NCI-H345 treated with DMSO at 0.1 percent for 48 hours (cell line): ENCODE measurements around the gene IGFLR1.
"Not testable (repeated sequence)": the region's sequence is repeated elsewhere in the genome, so short reads cannot be mapped to it uniquely, and the experiment has no call there.

Experiments
- DNase-seq: peaks from one replicate; lab custom pipeline; 2025; ENCODE audit not compliant: unreplicated experiment; lab: John Stamatoyannopoulos, UW

IGFLR1 gene

DNA sequence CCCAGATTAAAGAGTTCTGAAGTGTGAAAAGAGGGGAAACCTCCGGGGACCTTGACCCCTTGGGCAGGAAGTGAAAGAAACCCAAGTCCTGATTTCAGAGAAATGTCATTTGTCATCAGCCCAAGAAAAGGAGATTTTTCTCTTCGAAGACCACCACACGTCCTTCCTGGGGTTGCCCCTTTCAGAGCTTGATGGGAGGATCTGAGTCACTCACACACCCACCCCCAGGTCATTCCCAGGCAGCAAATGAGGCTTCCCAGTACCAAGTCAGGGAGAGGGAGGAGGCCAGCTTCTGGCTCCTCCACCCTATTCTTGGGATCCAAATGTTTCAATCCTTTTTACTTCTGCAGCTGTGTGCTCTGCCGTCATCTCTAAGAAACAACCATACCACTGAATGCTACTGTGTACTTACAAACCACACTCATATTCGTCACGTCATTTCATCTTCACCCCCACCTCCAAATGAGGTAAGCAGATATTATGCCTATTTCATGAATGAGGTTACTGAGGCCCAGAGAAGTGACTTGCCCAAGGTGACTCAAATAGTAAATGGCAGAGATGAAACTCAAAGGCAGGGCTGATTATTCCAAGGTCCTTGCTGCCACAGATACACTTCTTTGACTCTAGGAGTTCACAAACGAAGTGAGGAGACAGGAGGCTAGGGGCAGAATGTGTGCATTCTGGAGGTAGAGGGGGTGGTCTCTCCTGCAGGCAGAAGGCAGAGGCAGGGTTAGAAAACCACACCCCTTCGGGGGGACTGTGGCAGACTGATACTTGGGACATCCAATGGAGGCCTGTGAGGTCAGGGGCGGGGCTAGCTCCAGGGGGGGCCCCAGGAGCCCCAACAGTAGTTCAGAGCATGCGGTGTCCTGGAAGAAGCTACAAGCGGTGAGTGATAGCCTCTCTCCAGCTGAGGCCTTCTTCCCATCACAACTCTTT is 29.4 kb downstream of the IGFLR1 start:
- no peak for DNase-seq

DNA sequence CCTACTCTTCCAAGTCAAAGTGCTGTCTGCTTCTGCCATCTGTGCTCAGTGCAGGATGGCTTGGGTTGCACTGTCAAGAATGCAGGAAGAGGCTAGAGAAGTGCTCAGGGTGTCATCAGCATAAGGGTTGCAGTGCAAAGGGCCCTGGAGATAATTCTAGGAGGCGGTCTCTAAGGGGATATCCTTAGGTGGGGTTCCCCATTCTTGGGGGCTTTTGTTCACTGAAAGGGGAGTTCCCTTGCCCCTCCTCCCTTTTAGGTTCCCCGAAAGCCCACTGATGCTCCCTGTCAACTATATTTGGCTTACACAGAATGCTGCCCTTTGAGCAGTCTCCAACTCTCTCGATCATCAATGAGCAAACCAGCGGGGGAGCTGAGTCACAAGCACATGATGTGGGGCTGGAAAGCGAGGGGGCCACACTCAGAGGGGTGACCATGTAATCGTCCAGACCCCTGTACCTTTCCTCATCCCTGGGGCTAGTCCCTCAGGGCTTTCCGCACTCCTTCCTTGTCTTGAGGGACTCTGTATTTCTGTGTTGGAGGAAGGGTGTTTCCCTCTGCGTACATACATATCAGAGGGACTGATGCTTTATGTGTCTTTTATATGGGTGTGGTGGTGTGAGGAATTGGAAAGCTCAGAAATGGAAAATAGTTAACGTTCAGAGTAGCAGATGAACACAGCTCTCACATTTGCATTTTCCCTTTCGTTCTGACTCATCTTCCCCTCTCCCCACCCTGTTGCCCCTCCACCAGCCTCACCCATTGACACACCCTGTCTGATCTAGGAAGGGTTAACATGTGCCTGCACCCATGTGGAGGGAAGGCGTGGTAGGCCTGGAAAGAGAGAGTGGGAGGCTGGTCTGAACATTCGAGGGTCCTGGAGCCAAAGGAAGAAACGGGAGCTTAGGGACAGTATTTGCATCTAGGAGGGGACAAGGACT is 31.2 kb downstream of the IGFLR1 start:
- DNase-seq: no peak

DNA sequence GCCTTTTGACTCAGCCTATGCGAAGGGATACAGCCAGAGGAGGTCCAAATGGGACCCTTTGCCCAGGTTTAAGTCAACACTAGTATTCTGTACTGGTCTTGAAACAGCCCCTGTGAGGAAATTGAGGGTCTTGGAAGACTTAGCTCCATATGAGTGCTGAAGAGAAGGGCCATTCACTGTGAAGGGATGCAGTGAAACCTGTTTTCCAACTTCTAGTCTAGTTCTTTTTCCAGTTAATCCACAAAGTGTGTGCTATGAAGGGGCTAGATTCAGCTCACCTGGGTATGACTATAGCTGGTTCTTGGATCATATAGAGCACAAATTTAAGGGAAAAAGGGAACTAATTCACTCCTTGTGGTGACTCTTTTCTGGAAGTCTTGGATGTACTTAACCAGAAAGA is 33.9 kb downstream of the IGFLR1 start:
- DNase-seq: no peak

DNA sequence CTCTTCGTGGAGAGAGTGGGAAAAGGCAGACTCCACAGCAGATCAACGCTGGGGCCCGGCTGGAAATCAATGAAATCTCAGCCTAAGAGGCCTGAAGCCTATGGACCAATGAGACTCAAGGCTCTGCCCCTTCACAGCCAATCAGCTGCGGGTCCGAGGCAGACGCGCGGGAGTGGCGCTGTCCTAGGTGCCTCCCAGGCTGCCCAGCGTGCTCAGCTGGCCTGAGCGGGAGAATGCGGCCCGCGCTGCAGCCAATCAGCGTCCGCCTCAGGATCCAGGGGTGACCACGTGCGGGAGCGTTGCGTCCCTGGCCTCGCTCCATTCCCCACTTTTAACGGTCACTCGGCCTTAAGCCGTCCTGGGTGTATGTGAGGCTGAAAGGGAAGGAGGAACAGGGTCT is 38.0 kb downstream of the IGFLR1 start, which contains the start of gene ZBTB32:
Gene ZBTB32, plus strand, starts transcription at position 341 of the 400 bp plus-strand sequence. CDS start 10,069 bp downstream, outside the sequence.
- DNase-seq: no peak

DNA sequence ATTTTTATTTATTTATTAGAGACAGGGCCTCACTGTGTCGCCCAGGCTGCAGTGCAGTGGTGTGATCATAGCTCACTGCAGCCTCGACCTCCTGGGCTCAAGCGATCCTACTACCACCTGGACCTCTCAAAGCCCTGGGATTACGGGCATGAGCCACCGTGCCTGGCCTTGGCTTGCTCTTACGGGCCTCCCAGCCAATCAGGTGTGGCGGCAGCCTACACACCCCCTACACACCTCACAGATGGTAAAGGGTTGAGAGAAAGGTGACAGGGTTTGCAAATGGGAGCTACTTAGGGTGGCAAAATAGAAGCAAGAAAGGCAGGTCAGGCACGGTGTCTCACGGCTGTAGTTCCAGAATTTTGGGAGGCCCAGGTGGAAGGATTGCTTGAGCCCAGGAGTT is 38.9 kb downstream of the IGFLR1 start:
- DNase-seq: no peak

DNA sequence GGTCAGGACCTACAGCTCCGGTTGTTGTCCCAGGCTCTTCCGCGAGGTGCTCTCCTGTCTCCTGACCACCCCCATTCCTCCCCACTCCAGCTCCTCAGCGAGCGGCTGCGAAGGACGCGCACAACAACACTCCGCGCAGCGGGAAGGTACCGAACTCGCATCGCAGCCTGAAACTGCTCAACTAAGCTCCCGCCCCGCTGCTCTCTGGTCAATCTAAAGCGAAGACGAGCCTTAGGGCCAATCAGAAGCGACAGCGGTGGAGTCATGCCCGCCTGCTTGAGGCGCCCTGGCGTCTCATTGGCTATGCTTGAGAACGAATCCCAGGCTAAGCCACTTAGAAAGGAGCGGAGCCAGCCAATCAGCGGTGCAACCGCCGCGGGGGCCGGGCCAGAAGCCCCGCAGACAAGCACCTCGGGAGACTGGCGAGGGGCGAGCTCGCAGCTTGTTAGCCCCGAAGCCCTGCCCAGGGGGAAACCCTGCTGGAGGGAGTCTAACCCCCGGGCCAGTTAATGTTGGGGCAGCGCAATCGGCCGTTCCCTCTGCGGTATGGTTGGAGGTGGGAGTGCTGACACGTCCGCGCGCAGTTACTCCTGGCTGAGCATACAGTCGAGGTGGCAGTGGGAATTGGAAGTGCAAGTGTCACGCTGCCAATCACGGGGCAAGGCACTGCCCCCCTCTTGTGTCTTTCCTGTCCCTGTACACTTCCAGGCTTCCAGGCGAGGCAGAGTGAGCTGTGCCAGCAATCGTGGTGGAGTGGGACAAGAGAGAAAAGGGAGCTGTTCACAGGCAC is 39.8 kb downstream of the IGFLR1 start:
- DNase-seq: peak; percentile 100

DNA sequence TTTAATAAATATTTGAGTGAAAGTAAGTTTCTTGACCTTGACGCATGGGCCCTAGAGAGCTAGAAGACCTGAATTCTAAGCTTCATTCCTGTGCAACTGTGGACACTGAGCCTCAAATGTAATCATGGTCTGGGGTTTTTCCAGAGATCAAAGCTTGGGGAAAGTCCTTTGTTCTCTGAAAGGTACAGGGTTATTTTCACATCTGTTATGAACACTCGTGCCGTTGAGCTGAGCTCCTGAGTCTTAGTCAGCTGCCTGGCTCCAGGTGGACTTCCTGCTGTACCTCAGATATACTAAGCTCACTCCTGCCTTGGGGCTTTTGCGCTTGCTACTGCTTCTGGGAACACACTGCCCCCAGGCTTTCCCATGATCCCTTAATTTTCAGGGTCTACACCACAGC is 45.4 kb downstream of the IGFLR1 start:
- no peak for DNase-seq

DNA sequence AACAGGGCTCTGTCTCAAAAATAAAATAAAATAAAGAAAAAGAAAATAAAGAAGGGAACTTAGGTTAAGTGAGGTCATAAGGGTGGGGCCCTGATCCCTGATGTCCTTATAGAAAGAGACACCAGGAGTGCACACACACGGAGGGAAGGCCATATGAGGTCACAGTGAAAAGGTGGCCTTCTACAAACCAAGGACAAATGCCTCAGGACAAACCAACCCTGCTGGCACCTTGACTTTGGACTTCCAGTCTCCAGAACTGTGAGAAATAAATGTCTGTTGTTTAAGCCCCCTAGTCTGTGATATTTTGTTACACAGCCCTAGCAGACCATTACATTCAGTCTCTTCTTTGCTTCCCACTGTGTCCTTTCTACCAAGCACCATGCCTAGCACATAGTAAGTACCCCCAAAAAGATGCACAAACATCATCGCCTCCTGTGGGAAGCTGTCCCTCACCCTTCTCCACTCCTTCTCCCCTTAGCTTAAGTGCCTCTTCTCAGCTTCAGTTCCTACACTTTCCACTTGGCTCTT is 46.3 kb downstream of the IGFLR1 start:
- no peak for DNase-seq

DNA sequence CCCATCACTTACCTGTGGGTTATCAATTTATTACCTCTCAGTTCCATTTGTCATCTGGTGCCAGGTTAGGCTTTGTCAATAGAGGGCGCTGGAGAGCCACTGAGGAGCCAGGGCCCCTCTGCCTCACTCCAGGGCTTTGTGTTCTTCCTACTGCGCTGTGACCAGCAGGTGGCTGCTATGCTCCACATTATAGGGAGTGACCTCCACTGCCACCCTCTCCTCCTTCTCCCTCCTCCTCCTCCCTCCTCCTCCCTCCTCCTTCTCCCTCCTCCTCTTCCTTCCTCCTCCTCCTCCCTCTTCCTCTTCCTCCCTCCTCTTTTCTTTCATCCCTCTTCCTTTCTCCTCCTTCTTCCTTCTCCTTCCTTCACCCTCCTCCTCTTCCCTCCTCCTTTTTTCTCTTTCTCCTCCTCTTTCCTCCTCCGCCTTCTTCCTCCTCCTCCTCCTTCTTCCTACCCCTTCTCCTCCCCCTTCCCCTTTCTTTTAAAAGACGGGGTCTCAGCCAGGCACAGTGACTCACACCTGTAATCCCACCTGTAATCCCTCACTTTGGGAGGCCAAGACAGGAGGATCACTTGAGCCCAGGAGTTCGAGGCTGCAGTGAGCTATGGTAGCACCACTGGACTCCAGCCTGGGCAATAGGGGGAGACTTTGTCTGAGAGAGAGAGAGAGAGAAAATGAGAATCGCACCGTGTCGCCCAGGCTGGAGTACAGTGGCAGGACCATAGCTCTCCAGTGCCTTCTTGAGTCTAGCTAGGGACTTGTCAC is 48.2 kb downstream of the IGFLR1 start:
- DNase-seq: peak; percentile 96

DNA sequence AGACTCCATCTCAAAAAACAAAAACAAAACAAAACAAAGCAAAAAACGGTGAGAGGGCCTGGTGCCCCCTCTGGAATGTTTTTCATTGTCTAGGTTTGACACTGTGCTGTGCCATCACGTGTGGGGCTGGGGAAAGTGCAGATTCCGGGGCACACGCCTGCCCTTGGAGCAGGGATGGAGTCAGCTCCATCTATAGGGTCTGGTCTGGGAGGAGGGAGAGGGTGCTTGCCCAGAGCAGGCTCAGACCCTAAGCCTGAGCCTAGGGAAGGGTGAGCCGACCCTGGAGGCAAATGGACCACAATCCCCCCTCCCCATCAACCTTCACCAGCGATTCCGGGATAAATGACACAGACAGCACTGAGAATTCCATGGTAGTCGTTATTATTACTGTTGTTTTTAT is 48.8 kb downstream of the IGFLR1 start:
- DNase-seq: no peak

DNA sequence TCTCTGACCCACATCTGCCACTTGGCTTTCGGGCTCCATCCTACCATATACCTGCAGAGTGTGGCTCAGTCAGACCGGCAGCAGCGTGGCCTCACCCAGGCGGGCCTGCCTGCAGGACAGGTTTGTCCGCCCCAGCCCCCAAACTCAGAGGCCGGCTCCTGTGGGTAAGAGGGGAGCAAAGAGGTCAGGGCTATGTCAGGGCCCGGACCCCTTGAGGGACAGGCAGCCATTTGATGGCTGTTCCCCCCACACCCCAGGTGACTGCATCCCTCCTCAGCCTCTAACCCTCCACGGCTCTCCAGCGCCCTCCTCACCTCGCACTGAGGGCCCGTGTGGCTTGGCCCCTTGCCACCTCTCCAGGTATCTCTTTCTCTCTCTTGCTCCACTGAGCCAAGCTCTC is 50.2 kb downstream of the IGFLR1 start:
- no peak for DNase-seq

DNA sequence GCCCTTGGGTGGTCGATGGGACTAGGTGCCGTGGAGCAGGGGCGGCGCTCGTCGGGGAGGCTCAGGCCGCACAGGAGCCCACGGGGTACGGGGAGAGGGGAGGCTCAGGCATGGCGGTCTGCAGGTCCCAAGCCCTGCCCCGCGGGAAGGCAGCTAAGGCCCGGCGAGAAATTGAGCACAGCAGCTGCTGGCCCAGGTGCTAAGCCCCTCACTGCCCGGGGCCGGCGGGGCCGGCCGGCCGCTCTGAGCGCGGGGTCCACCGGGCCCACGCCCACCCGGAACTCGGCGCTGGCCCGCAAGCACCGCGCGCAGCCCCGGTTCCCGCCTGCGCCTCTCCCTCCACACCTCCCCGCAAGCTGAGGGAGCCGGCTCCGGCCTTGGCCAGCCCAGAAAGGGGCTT is 51.1 kb downstream of the IGFLR1 start:
- DNase-seq: not testable (repeated sequence)

DNA sequence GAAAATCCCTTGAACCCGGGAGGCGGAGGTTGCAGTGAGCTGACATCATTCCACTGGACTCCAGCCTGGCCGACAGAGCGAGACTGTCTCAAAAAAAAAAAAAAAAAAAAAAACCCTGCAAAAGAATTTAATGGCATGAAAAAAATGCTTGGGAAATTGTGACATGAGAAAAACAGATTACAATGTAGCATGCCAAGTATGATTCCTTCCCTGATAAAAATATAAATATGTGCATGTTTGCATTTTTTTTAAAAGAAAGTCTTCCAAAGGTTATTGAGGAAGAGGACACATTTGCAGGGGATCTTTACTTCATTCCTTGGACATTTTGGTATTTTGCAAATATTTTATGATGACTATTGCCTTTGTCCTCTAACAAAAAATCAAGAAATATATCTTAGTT is 52.4 kb downstream of the IGFLR1 start:
- DNase-seq: no peak
